ENCODE data around the gene SRSF2. TPM values are rescaled to one million over a fixed set of nuclear protein-coding genes. Genes with fewer than 3 reads are reported as not detected.
"Not testable (repeated sequence)": the region's sequence is repeated elsewhere in the genome, so short reads cannot be mapped to it uniquely, and the experiment has no call there.

The SRSF2 gene, protein sequence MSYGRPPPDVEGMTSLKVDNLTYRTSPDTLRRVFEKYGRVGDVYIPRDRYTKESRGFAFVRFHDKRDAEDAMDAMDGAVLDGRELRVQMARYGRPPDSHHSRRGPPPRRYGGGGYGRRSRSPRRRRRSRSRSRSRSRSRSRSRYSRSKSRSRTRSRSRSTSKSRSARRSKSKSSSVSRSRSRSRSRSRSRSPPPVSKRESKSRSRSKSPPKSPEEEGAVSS
- 618 and 705 TPM in 2 replicates for polyA plus RNA-seq (2014; cell fraction: cytosol; rRNA removed)
- 1,335 and 1,788 TPM in 2 replicates for polyA plus RNA-seq (2014; cell fraction: nucleus; rRNA removed)

DNA sequence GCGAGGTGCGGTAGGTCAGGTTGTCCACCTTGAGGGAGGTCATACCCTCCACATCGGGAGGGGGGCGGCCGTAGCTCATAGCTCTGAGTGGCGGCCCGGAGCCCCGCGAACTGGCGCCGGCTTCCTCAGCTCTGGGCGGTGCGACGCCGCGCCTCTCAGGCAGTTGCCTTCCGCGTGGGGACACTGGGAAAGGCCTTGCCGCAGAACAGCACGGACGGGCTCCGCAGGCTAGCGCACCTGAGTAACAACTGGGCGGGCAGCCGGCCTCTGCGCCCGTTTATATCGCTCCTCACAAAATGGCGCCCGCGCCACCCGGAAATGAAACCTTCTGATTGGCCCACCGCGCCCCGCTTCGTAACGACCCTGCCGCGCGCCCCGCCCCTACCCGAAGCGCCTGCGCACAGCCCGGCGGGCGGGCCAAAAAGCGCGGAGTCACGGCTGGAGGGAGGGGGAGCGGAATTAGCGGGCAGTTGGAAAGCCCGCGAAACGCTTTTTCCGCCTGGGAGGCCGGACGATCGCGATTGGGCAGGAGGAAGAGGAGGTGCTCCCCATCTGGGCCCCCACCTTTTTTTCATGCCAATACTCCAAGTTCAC lies at the start of gene SRSF2:
Gene SRSF2 (minus strand): TSS at position 250 of the 594 bp plus-strand sequence. CDS start 171 bp downstream, at position 79.
- peak; percentile 99 for DNase-seq (ENCODE audit: low spot score)

DNA sequence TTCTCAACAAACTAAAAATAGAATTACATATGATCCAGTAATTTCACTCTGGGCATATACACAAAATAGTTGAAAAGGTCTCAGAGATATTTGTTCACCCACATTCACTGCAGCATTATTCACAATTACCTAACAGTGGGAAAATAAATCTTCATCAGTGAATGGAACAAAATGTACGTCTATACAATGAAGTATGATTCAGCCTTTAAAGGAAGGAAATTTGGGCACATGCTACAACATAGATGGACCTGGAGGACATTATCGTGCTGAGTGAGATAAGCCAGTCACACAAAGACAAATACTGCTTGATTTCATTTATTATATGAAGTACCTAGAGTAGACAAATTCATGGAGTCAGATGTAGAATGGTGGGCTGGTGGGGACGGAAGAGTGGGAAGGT lies 47.8 kb upstream of the SRSF2 start:
- no peak for DNase-seq (ENCODE audit: low spot score)

DNA sequence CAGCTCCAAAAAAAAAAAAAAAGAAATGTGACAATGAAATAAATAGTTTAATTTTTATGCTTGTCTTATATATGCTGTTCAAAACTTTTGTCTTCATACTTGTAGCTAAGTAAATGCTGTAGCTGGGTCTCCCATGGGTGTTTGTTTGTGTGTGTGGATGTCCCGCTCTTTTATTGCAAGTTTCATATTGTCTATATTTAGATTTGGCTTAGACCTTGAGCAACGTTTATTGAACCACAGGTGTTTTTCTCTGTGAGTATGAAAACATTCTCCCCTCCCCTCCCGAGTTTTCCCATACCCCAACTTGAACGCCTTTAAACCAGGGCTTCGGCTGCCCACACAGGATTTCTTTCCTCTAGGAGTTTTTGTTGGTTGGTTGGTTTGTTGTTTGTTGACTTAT lies 46.0 kb upstream of the SRSF2 start:
- DNase-seq (ENCODE audit: low spot score) = no peak

DNA sequence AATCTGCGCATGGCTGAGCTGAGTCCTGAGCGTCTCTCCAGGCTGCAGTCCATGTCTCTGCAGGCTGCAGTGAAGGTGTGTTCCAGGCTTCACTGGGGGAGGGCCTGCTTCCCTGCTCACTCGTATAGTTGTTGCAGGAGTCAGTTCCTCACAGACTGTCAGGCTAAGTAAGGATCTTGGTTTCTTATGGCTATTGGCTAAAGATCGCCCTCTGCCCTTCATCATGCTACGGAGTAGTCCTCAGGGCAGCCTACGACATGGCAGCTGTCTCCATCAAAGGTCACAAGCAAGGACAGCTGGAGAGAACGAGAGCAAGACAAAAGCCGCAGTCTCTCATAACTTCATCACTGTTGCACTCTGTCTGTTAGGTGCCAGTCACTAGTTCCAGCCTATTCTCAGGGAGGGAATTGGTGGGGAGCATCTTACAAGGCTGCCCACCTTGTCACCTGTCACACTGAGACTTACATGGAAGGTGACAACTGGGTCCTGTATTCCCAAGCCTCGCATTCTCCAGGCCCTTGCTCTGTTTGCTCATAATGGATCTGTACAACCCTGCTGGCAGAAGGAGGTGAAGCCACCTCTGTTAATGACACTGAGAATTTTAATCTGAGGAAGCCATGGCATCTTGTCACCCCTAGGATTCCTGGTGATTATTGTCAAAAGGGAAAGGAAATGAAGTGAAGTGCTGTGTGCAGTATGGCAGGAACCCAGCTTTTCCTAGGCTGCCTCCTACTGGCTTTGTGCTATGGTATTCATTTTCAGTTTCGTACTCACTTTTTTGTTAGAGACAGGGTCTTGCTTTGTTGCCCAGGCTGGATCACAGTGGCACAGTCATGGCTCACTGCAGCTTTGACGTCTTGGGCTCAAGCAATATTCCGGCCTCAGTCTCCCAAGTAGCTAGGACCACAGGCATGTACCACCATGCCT lies 44.2 kb upstream of the SRSF2 start:
- DNase-seq (ENCODE audit: low spot score) = no peak

DNA sequence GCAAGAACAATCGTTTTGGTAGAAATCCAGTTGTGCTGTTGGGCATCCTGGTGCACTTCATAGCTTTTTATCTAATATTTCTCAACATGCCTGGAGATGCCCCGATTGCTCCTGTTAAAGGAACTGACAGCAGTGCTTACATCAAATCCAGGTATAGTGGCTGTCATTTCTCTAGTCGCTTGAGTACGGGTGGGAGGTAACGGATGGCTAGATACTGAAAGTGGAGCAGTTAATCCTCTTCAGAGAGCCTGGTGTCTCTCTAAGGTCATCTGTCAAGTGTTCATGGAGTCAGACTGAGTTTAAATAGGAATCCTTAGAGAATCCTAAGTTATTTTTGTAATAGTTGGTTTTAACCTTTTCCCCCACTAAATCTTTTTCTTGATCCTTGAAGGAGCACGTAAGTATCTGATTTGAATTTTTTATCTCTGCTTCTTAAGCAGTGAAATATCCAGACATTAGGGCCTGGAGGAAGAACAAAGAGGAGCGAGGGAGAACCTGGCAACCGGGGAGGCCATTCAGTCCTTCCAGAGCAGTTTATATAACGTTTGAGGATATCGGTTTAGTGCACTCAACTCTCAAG lies 38.0 kb upstream of the SRSF2 start:
- no peak for DNase-seq (ENCODE audit: low spot score)

DNA sequence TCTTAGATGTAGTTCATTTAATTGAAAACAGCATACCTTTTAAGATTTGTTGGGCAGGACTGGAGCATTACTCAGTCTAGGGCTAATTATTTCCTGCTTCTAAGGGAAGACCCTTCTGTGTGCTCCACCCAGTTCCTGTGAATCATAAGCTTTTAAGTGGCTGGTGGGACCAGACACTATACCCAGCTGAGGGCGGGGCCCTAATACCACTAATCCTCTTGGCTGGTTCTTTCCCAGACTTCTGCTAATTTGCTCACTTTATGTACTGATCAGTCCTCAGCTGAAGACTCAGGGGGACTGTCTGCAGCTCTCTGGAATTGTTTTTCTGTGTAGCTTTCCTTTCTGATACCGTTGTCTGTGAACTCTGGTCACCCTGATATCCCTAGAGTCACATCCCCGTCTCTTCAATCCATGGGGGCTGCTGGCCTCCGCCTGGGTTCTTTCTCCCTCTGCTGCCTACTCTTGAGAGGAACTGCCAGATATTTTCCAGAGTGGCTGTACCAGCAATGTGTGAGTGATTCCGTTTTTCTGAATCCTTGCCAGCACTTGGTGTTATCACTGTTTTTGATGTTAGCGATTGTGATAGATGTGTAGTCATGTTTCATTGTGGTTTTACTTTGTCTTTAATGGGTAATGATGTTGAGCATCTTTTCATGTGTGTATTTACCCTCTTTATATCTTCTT lies 35.9 kb upstream of the SRSF2 start:
- DNase-seq (ENCODE audit: low spot score) = no peak

DNA sequence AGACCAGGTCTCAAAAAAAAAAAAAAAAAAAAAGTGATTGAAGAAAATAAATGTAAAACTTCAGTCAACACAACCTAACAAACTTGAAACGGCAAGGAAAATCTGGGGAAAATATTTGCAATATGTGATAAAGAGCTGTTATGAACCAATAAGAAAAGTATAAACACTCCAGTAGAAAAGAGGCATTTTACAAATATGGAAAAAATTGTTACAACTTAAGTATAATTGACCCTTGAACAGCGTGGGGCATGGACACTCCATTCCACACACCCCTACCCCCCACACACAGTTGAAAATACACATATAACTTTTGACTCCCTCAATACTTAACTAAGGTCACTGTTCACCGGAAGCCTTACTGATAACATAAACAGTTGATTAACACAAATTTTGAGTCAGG lies 21.4 kb upstream of the SRSF2 start:
- no peak for DNase-seq (ENCODE audit: low spot score)

DNA sequence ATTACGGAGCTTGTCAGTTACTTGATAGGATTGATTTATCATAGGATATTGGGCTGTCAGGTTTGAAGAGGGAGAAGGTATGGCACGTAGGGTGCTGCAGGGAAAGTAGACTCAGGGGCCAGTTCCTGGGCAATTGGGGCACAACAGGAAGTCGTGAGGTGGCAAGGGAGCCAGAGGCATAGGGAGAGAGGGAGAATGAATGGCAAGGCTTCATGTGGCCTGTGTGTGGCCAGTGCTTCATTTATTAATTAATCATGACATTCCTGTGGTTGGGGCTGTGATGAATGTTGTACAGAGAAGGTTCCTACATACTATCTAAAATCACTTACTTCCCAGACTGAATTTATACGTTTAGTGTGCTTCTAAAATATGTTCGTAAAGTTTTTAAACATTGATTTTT lies 20.1 kb upstream of the SRSF2 start:
- DNase-seq (ENCODE audit: low spot score) = no peak

DNA sequence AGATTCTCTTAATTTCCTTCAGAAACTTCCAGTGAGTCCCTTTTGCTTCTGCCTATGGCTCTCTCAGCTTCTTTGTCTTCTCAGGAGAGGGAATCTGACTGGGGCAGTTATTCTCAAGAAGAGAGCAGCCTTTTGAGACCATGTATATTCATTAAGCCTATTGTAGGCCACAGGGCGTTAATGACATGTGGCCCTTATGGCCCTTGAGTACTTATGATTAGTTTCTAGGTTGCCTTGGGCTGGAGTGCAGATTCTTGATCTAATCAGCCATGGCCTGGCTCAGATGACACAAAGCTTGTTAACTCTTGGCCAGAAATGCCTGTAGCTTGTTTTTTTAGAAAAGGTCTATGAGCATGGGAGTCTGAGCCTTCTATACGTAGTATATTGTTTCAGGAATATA lies 18.2 kb upstream of the SRSF2 start:
- DNase-seq (ENCODE audit: low spot score) = no peak

DNA sequence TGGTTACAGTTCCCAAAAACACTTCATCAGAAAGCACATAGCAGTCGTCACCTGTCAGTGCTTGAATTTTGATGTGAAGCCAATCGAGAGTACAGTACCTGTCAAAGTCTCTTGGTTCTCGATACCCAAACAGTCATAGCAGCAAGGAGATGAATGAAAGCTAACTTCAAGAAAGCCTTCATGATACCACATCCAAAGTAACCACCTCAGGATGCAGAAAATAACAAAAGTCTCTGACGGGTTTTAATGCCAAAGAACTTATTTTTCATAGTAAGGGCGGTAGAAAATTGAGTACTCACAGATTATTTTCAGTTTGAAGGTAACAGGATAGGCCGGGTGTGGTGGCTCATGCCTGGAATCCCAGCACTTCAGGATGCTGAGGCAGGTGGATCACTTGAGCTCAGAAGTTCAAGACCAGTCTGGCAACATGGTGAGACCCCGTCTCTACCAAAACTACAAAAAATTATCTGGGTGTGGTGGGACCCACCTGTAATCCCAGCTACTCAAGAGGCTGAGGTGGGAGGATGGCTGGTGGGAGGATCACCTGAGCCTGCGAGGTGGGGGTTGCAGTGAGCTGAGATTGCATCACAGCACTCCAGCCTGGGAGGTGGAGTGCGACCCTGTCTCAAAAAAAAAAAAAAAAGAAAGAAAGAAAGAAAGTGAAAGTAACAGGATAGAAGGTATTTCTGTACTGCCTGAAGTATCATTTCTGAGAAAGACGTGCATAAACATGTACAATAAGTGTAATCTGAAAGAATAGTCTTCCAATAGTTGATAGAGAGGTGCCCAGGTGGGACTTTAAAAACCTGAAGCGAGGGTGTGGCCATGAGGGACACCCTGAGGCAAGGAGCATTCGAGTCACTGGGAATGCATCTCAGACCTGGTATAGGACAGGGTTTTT lies 16.2 kb upstream of the SRSF2 start:
- no peak for DNase-seq (ENCODE audit: low spot score)

DNA sequence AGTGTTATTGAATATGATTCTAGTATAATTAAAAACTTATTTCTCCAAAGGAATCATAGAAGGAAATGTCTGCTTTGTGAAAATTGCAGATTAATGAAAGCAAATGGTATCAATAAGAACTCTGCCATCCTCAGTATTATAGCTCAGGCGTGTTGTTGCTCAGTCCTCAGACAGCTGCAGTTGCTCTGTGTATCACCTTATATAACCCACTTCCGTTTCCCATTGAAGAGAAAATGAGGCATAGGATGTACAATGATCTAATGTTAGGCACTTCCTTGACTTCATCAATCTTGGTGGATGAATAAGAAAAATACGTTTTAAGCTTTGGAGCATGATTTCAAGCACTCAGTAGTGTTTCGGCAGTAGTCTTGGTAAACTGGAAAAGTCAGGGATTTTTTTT lies 14.9 kb upstream of the SRSF2 start:
- DNase-seq (ENCODE audit: low spot score) = no peak

DNA sequence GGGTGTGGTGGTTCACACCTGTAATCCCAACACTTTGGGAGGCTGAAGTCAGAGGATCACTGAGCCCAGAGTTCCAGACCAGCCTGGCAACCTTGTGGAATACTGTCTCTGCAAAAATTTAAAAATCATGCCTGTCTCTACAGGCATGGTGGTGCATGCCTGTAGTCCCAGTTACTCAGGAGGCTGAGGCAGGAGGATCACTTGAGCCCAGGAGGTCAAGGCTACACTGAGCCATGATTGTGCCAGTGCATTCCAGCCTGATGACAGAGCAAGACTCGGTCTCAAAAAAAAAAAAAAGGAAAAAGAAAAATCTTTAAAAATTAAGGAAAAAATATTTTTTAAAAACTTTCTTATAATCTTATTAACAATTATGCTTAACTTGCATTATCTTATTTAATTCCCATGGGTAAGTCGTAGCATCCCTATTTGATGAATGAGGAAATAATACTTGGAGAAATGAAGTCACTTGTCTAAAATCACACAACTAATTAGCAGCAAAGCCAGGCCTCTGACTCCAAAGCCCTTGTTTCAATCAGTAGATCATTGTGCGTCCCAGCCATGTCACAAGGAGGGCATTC lies 14.4 kb upstream of the SRSF2 start:
- no peak for DNase-seq (ENCODE audit: low spot score)

DNA sequence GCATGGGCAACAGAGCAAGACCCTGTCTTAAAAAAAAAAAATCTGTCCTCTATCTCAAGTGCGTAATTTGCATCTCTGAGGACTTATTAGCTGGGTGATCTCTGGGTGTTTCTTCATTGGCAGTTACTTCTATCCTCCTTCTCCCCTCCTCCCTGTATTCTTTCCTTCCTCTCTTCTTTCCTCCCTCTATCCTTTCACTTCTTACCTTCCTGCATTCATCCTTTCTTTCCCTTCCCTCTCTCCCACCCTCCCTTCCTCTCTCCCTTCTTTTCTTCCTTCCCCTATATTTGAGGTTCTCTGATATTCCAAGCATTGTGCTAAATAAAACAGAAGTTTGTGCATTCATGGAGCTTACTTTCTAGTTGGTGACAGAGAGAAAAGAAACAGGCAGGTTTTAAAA lies 11.5 kb upstream of the SRSF2 start:
- no peak for DNase-seq (ENCODE audit: low spot score)

DNA sequence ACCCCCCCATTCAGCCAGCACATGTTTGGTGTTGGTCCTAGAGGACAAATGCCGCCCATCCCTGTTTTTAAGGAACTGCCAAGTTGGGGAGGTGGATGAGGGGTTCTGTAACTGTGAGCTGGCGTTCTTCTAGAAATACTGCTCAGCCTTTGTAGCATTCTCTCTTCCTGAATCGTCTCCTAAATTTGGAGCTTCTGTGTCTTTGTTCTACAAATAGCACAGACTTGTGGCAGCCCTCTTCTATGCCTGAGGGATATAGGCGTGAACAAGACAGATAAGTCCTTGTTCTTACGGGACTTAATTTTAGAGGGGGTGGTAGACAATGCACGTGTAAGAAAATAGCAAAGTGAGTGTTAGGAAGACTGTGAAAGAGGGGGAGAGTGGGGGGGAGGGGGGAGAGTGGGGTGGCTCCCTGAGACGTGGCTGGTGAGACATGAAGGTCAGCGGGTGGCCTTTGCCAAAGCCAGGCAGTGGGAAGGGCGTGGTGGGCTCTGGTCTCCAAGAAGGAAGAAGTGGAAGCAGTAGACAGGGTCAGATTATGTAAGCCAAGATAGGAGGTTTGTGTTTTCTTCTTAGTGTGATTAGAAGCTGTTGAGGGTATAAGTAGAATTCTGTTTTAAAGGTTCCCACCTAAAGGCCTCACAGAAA lies 10.7 kb upstream of the SRSF2 start:
- no peak for DNase-seq (ENCODE audit: low spot score)

DNA sequence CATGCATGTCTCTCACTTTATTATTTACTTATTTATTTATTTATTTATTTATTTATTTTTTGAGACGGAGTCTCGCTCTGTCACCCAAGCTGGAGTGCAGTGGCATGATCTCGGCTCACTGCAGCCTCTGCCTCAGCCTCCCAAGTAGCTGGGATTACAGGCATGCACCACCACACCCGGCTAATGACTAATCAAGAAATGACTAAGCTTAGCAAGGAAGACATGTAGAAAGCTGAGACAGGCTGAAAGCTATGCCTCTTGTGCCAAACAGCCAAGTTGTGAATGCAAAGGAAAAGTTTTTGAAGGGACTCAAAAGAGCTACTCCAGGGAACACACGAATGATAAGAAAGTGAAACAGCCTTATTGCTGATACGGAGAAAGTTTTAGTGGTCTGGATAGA lies 8.7 kb upstream of the SRSF2 start:
- DNase-seq (ENCODE audit: low spot score) = not testable (repeated sequence)

DNA sequence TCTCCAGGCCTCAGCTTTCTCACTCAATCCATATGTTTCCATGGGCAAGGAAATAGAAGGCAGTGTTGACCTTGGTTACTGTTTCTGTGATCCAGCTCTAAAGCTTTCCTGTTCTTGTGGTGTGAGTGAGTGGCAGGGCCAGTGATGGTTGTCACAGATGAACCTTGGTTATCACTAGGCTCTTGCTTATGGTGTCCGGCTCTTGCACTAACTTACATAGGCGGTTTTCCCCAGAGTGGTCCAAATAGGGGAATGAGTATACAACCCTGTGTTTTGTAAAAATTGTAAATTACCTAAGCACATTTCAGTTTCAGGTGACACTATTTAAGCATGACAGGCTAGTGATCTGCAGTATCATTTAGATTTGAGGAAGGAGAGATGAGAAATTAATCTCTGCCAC lies 7.6 kb upstream of the SRSF2 start:
- DNase-seq (ENCODE audit: low spot score) = no peak

DNA sequence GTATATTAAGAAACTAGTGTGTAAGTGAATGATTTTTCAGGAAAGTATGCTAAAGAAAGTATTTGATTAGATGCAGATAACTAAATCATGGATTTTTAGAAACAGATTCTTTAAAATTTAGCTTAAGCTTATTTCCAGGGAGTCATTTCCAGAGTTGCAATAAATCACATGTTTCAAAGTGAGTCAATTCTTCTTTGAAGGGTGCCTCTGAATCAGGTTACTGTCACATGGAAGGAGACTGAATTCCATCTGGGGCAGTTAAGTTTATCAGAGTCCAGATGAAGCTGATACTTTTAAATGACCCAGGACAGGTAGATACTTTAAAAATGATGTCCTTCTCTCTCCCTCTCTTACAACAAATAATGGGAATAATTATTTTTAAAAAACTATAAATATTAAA lies 5.8 kb upstream of the SRSF2 start:
- no peak for DNase-seq (ENCODE audit: low spot score)

DNA sequence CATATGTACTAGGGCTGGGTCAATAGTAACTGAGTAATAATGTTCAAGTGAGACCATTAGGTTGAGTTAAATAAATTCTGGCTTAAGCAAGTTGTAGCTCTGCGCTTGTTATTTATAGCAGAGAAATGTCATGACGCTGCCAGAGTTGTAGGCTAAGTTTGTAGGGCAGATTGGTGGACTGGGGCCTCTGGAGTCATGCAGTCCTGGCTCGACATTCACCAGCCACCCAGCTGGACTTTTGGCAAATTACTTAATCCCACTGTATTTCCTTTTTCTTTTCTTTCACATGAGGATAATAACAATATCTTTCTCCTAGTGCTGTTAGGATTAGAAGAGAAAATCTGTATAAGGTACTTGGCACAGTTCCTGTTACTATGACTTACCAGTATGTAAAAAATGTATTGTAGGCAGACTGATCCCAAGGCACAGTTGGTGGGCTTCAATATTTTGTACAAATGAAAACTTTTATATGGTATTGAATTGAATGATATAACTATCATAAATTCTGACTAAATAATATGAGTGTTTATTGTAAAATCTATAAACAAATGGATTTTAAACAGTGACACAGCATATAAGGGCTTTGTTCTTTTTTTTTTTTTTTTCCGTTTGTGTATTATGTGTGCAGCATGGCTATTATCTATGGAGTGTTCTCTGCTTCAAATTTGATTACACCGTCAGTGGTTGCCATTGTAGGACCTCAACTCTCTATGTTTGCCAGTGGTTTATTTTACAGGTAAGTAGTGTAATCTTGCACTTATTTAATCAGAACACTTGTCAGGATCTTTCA lies 3.4 kb upstream of the SRSF2 start:
- DNase-seq (ENCODE audit: low spot score) = no peak
